ENCODE data around the gene RNF115. TPM values are rescaled to one million over a fixed set of nuclear protein-coding genes. Genes with fewer than 3 reads are reported as not detected.

The RNF115 gene
- total and polyA plus RNA-seq, 2 donors (not counting 1 experiment from before 2014, with no cell fraction given) = 4.6 to 19.8 TPM

DNA sequence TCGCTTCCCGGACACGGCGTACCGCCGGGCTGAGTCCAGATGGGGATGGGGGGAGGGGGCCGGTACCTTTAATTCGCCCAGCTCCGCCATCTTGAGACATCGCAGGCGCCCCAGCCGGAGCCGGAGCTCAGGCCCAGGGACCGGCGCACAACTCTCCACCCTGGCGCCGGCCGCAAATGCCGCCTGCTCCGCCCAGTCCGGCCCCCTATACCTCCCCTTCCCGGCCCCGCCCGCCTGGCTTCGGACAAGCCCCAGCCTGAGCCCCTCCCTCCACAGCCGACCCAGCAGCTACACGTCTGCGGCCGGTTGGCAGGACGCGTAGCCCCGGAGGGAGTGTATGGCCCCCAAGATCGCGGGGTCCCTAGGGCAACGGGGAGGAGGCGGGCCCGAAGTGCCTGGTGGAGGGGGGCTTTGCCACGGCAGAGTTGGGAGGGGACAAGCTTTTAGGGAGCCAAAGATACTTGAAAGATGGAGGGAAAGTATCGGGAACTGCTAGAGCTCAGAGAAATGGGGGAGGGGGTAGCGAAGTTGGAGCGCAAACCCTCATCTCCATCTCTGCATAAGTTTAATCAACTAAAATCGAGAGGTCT is 35.1 kb upstream of the RNF115 start, which contains the start of gene PIAS3:
TSS of gene PIAS3 (minus strand) at position 181 of the 590 bp plus-strand sequence. CDS start at position 90, 91 bp downstream.
- intact Hi-C loops (cut with micrococcal nuclease) = loop anchor here (1.0 to 5.0 kb wide), 7 partner anchors 14 to 138 kb away; partner anchors contain the start of genes ANKRD35, NUDT17, PEX11B and POLR3C
- POLR2A ChIA-PET = interaction anchor here (0.5 to 4.0 kb wide), 23 partner anchors 8 to 1313 kb away, joined by 3 to 70 read pairs (median 5); partner anchors contain the start of genes ANKRD34A, ANKRD35, LIX1L and NUDT17
- H3K27ac Mint-ChIP-seq = peak within 1 kb of the TSS; percentile 94

More for the DNA sequence above, 35.1 kb upstream of the RNF115 start, which contains the start of gene PIAS3:
- DNase-seq = peak; percentile 91
- WGBS (ENCODE audit: insufficient coverage) = 0% methylated on average over 40 of the region's 42 CpGs
- H3K4me1 ChIP-seq (ENCODE audit: control insufficient read depth in 2 of 2, insufficient read depth in 2 of 2, low read length in 2 of 2) = peaks cover 9 to 14% of the 10 kb centered on the region in 2 donors
- peak within 1 kb of the TSS; percentile 57 to 72 for H3K27ac ChIP-seq (ENCODE audit: low read length in 2 of 2)
- H4K20me1 ChIP-seq (ENCODE audit: control insufficient read depth, insufficient read depth, low read length, poor library complexity, severe bottlenecking) = no peaks in the 10 kb centered on the region
- H2AFZ ChIP-seq (ENCODE audit: insufficient read depth, low read depth, low read length, poor library complexity, severe bottlenecking) = peak within 1 kb of the TSS; percentile 98
- peak within 1 kb of the TSS; percentile 74 to 96 (median 94) for H3K4me3 ChIP-seq (ENCODE audit: control extremely low read depth in 1 of 5, extremely low read depth in 1 of 5, insufficient read depth in 1 of 5, low read depth in 2 of 5, low read length in 4 of 5)
- H3K4me2 ChIP-seq (replicated peaks; ENCODE audit: low read depth, low read length, poor library complexity, severe bottlenecking) = peak within 1 kb of the TSS; percentile 96
- CTCF ChIA-PET = interaction anchor here (0.6 to 4.6 kb wide), 20 partner anchors 9 to 179 kb away, joined by 3 to 148 read pairs (median 6); partner anchors contain the start of genes ANKRD34A, ITGA10, NUDT17 and PEX11B
- peaks cover 0 to 21% of the 10 kb centered on the region in 2 experiments for H3K36me3 ChIP-seq (replicated peaks in 1 of 2; ENCODE audit: control extremely low read depth in 1 of 2, control insufficient read depth in 1 of 2, extremely low read depth in 1 of 2, insufficient read depth in 2 of 2, low read length in 1 of 2)
- Mint-ChIP-seq H3K9me3 (ENCODE audit: insufficient read depth) (no peaks in the 10 kb centered on the region), H3K27me3 (peaks cover 9% of the 10 kb centered on the region), H3K4me1 (peaks cover 11% of the 10 kb centered on the region), H3K4me3 (peak within 1 kb of the TSS; percentile 98)
- no peak for TF ChIP-seq EZH2 (IDR thresholded peaks at IDR 0.05; ENCODE audit: borderline replicate concordance, insufficient read depth, low read depth, low read length, poor library complexity, severe bottlenecking)
- TF ChIP-seq, protein P1, sequence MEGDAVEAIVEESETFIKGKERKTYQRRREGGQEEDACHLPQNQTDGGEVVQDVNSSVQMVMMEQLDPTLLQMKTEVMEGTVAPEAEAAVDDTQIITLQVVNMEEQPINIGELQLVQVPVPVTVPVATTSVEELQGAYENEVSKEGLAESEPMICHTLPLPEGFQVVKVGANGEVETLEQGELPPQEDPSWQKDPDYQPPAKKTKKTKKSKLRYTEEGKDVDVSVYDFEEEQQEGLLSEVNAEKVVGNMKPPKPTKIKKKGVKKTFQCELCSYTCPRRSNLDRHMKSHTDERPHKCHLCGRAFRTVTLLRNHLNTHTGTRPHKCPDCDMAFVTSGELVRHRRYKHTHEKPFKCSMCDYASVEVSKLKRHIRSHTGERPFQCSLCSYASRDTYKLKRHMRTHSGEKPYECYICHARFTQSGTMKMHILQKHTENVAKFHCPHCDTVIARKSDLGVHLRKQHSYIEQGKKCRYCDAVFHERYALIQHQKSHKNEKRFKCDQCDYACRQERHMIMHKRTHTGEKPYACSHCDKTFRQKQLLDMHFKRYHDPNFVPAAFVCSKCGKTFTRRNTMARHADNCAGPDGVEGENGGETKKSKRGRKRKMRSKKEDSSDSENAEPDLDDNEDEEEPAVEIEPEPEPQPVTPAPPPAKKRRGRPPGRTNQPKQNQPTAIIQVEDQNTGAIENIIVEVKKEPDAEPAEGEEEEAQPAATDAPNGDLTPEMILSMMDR (IDR thresholded peaks at IDR 0.05) = no peak
- H3K79me2 ChIP-seq (ENCODE audit: control insufficient read depth, insufficient read depth, low read length) = peaks cover 9% of the 10 kb centered on the region
- peaks cover 0 to 7% (median 1%) of the 10 kb centered on the region in 4 experiments for H3K27me3 ChIP-seq (replicated peaks in 1 of 4; ENCODE audit: control extremely low read depth in 1 of 4, control insufficient read depth in 3 of 4, insufficient read depth in 4 of 4, low read length in 3 of 4)
- ATAC-seq (ENCODE audit: low read depth) = peak; percentile 85
- peak within 1 kb of the TSS; percentile 85 for H3K9ac ChIP-seq (ENCODE audit: low read length)
- H3K9me3 ChIP-seq (ENCODE audit: control extremely low read depth in 1 of 3, control insufficient read depth in 2 of 3, insufficient read depth in 1 of 3, low read length in 2 of 3) = no peaks in the 10 kb centered on the region
